NT2/D1 (cell line): ENCODE data around the gene NIPAL1.

Experiments used
- SUZ12 ChIP-seq: IDR thresholded peaks from 2 replicates; pipeline ENCODE4 v1.6.1; 2011; ENCODE audit not compliant: insufficient read length, insufficient read depth; ENCODE audit errors: extremely low read depth
- YY1 ChIP-seq: IDR thresholded peaks from 2 replicates; pipeline ENCODE4 v1.6.1; 2011; ENCODE audit not compliant: insufficient read length, insufficient read depth
- ZNF274 ChIP-seq: IDR thresholded peaks from 2 replicates; pipeline ENCODE4 v1.6.1; 2011; ENCODE audit warnings: mild to moderate bottlenecking, low read depth, low read length

DNA sequence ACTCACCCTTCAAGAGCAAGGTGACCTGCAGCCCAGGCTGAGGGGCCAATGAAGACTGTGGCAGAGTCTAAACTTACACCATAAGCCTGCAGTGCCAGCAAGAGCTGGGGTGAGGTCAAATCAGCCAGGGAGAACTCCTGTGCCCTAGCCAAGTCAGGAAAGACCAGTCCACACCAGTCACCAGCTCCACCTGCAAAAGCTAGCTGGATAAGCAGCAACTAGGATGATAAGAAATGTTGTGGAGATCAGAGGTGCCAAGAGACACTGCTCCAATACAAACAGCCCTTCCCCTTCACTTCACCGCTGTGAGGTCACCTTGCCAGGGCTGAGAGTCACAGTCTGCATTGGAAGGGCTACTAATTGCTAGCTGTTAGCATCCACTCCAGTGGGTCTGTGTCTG, 31.3 kb downstream of the NIPAL1 start:
- TF ChIP-seq SUZ12 (no peak), YY1 (no peak), ZNF274 (no peak)
